Measurements from ENCODE around the gene UNG. TPM values are rescaled to one million over a fixed set of nuclear protein-coding genes. Genes with fewer than 3 reads are reported as not detected.

UNG gene
- total RNA-seq, 2 donors from 2014 or later, result 39.6 to 59.3 TPM

DNA sequence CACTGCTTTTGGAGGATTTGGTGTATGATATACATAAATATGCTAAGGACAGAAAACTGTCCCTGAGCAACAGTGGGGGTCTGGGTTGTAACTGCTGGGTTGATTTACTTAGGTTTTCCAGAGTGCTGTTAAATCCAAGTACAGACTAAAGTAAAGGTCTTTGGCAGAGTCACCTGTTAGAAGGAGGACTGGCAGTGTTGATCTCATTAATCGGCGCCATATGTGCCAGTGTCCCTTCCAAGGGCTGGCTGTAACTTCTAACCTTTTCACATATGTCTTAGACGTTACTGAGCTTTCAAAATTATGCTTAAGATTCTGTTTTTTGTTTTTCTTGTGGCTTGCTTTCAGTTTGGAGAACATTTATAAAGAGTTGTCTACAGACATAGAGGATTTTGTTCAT is 5.1 kb downstream of the UNG start:
- no peak for TF ChIP-seq CTCF (IDR thresholded peaks at IDR 0.05)
- no peak for TF ChIP-seq POLR2A (IDR thresholded peaks at IDR 0.05)
- TF ChIP-seq POLR2AphosphoS5 (IDR thresholded peaks at IDR 0.05), result no peak
- H3K27ac ChIP-seq, result no peak overlapping the region
- whole genome bisulfite sequencing, result 93% methylated on average over 3 of the region's 3 CpGs
- DNase-seq (ENCODE audit: low spot score), result no peak
- no peaks in the 10 kb centered on the region for H3K4me1 ChIP-seq (replicated peaks)
- no peaks in the 10 kb centered on the region for H3K27me3 ChIP-seq (replicated peaks; ENCODE audit: insufficient read depth)
- peaks cover 0 to 4% of the 10 kb centered on the region in 2 donors for H3K36me3 ChIP-seq
- no peak overlapping the region for H3K4me3 ChIP-seq
- H3K9me3 ChIP-seq, result no peaks in the 10 kb centered on the region
- intact Hi-C loops (cut with DNase I), result no loop called here

DNA sequence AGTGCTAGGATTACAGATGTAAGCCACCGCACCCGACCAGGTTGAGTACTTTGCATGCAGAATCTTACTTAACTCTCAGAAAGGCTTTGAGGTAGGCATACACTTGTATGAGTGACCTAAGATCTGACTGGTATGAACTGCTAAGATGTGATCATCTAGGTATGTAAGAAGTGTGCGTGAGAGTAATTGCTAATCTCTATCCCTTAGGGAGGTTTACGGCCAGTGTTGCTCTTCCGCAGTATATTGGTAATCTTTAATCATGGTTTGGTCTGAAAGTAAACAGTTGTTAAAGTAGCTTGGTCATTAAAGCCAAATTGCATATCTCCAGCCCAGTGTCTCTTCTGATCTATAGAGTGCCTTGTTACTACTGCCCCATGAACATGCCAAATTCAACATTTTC is 7.8 kb downstream of the UNG start:
- WGBS, result 74% methylated on average over 5 of the region's 5 CpGs

GRCh38 chr12:109109746-109110350 is 12.5 kb downstream of the UNG start:
- Histone ChIP-seq H3K4me1 (replicated peaks) (peaks cover 2% of the 10 kb centered on the region), H3K9me3 (no peaks in the 10 kb centered on the region), H3K27me3 (replicated peaks; ENCODE audit: insufficient read depth) (no peaks in the 10 kb centered on the region), H3K36me3 (no peaks in the 10 kb centered on the region), H3K4me3 (no peak overlapping the region), H3K27ac (peak overlapping the region; percentile 90)
- no peak for DNase-seq (ENCODE audit: low spot score)
- TF ChIP-seq CTCF (IDR thresholded peaks at IDR 0.05) (no peak), POLR2A (IDR thresholded peaks at IDR 0.05) (no peak), POLR2AphosphoS5 (IDR thresholded peaks at IDR 0.05) (no peak)
- intact Hi-C loops (cut with DNase I), result loop anchor here (10.0 kb wide), 1 partner anchor 275 kb away; no protein-coding TSS in a partner anchor
- WGBS, result 80% methylated on average over 6 of the region's 6 CpGs

More for the DNA sequence above, 7.8 kb downstream of the UNG start:
- DNase-seq (ENCODE audit: low spot score), result no peak
- H3K27ac ChIP-seq, result no peak overlapping the region
- intact Hi-C loops (cut with DNase I), result no loop called here
- no peaks in the 10 kb centered on the region for H3K9me3 ChIP-seq
- H3K36me3 ChIP-seq, result peaks cover 0 to 4% of the 10 kb centered on the region in 2 donors
- TF ChIP-seq POLR2AphosphoS5 (IDR thresholded peaks at IDR 0.05) (no peak), POLR2A (IDR thresholded peaks at IDR 0.05) (no peak), CTCF (IDR thresholded peaks at IDR 0.05) (no peak)
- no peaks in the 10 kb centered on the region for H3K4me1 ChIP-seq (replicated peaks)
- H3K4me3 ChIP-seq, result no peak overlapping the region
- no peaks in the 10 kb centered on the region for H3K27me3 ChIP-seq (replicated peaks; ENCODE audit: insufficient read depth)

- WGBS, result 5% methylated on average over 27 of the region's 28 CpGs
- Histone ChIP-seq H3K4me3 (peak overlapping the region; percentile 47 to 55), H3K27me3 (replicated peaks; ENCODE audit: insufficient read depth) (no peaks in the 10 kb centered on the region), H3K36me3 (no peaks in the 10 kb centered on the region), H3K9me3 (no peaks in the 10 kb centered on the region), H3K4me1 (replicated peaks) (peaks cover 11% of the 10 kb centered on the region), H3K27ac (peak overlapping the region; percentile 90)
- peak; percentile 87 for DNase-seq (ENCODE audit: low spot score)
- intact Hi-C loops (cut with DNase I), result loop anchor here (10.0 kb wide), 1 partner anchor 274 kb away; no protein-coding TSS in a partner anchor
- TF ChIP-seq POLR2A (IDR thresholded peaks at IDR 0.05) (peak; percentile 67), POLR2AphosphoS5 (IDR thresholded peaks at IDR 0.05) (peak; percentile 90), CTCF (IDR thresholded peaks at IDR 0.05) (peak in 2 of 4 experiments; percentile 13 to 16)
Observed at GRCh38 chr12:109110988-109111495, 13.6 kb downstream of the UNG start.
